A549 (cell line): ENCODE data around the gene FGF4. TPM values are rescaled to one million over a fixed set of nuclear protein-coding genes. Genes with fewer than 3 reads are reported as not detected.

ENCODE experiments used
- ATAC-seq, 2 experiments: fragments of 200-7000 bp in 1 of 2; fragments of >200 bp in 1 of 2; cut with Nextera tagmentation in 1 of 2; cut with Tn5 transposase in 1 of 2; 3 replicates each; pipeline versions ENCODE4 v1.8.0 to v1.9.1; 2018 to 2020; ENCODE audit warnings: mild to moderate bottlenecking in 1 of 2, moderate library complexity in 1 of 2
- CTCF ChIA-PET: fragments of 300-600 bp; sonication (Branson Sonifier 250); formaldehyde crosslinking; extraction: SDS; loops from one replicate; lab custom pipeline; 2021; ENCODE audit warnings: antibody characterized with exemption, inconsistent platforms; lab: Yijun Ruan, JAX
- POLR2A ChIA-PET: fragments of 350-600 bp; formaldehyde crosslinking; extraction: SDS; loops from one replicate; lab custom pipeline; 2021; ENCODE audit warnings: antibody characterized with exemption, inconsistent platforms; lab: Yijun Ruan, JAX
- DNase-seq, 2 experiments: peaks; one replicate each; pipeline versions ENCODE4 v3.0.0 to v3.0.0-alpha.2; 2011 to 2016; ENCODE audit warnings: low read depth in 1 of 2, low spot score in 1 of 2
- FAIRE-seq: peaks from 2 replicates; lab custom pipeline; 2011; peaks lifted over from hg19 to GRCh38; lab: Jason Lieb, UNC
- H3K27ac ChIP-seq, 2 experiments: fragments of >200 bp; sonication (Bioruptor Twin); formaldehyde crosslinking; 3 replicates each; pipeline ENCODE4 v1.5.1; 2016 to 2017
- H3K4me1 ChIP-seq: fragments of >200 bp; sonication (Bioruptor Twin); formaldehyde crosslinking; 3 replicates; pipeline ENCODE4 v1.6.1; 2016
- H3K4me2 ChIP-seq: fragments of >200 bp; sonication (Bioruptor Twin); formaldehyde crosslinking; 3 replicates; pipeline ENCODE4 v1.6.1; 2016
- H3K4me3 ChIP-seq: fragments of >200 bp; sonication (Bioruptor Twin); formaldehyde crosslinking; 3 replicates; pipeline ENCODE4 v1.5.1; 2016
- H3K9me3 ChIP-seq: fragments of >200 bp; sonication (Bioruptor Twin); formaldehyde crosslinking; 3 replicates; pipeline ENCODE4 v1.6.1; 2016
- CEBPB ChIP-seq, 2 experiments: fragments of >200 bp in 1 of 2; sonication (Bioruptor Twin) in 1 of 2; formaldehyde crosslinking in 1 of 2; IDR thresholded peaks; 2 replicates each; pipeline ENCODE4 v1.6.1; 2012 to 2016
- ESRRA ChIP-seq: fragments of 150-350 bp; IDR thresholded peaks from 2 replicates; pipeline ENCODE4 v1.6.1; 2014; ENCODE audit warnings: mild to moderate bottlenecking, low read length, borderline replicate concordance
- HDAC2 ChIP-seq: fragments of 200-600 bp; sonication (generic); IDR thresholded peaks from 2 replicates; pipeline ENCODE4 v1.6.1; 2016
- HEYL ChIP-seq: fragments of 250-450 bp; sonication (Bioruptor Pico); IDR thresholded peaks from 2 replicates; pipeline ENCODE4 v1.8.0; 2021; ENCODE audit warnings: mild to moderate bottlenecking, moderate library complexity
- HOXB5 ChIP-seq: fragments of 250-450 bp; sonication (Bioruptor Pico); IDR thresholded peaks from 2 replicates; pipeline ENCODE4 v1.5.0; 2020; ENCODE audit warnings: mild to moderate bottlenecking, moderate library complexity
- JUNB ChIP-seq: fragments of >200 bp; sonication (Bioruptor Twin); formaldehyde crosslinking; IDR thresholded peaks from 2 replicates; pipeline ENCODE4 v1.6.1; 2016
- NFE2L2 ChIP-seq: fragments of 150-350 bp; conservative IDR thresholded peaks from 2 replicates; pipeline ENCODE4 v1.6.1; 2014; ENCODE audit warnings: low read length
- NPAS2 ChIP-seq: fragments of 250-450 bp; sonication (Bioruptor Pico); IDR thresholded peaks from 2 replicates; pipeline ENCODE4 v1.8.0; 2022; ENCODE audit warnings: mild to moderate bottlenecking, moderate library complexity, borderline replicate concordance
- NR3C1 ChIP-seq: fragments of >200 bp; sonication (Bioruptor Twin); formaldehyde crosslinking; IDR thresholded peaks from 3 replicates; pipeline ENCODE4 v1.6.1; 2017
- RAD21 ChIP-seq, 2 experiments: fragments of >200 bp in 1 of 2; sonication (Bioruptor Twin) in 1 of 2; formaldehyde crosslinking in 1 of 2; IDR thresholded peaks in 1 of 2; conservative IDR thresholded peaks in 1 of 2; 2 replicates in 1 of 2; 3 replicates in 1 of 2; pipeline ENCODE4 v1.6.1; 2012 to 2018; ENCODE audit warnings: inconsistent platforms in 1 of 2
- SMC3 ChIP-seq: fragments of >200 bp; sonication (Bioruptor Twin); formaldehyde crosslinking; IDR thresholded peaks from 3 replicates; pipeline ENCODE4 v1.6.1; 2018; ENCODE audit warnings: inconsistent platforms
- SREBF2 ChIP-seq: fragments of 450-650 bp; IDR thresholded peaks from 2 replicates; pipeline ENCODE4 v1.6.1; 2014; ENCODE audit warnings: mild to moderate bottlenecking, moderate library complexity
- TP53 ChIP-seq: fragments of 250-450 bp; sonication (Bioruptor Pico); IDR thresholded peaks from 2 replicates; pipeline ENCODE4 v1.5.0; 2021; ENCODE audit warnings: mild to moderate bottlenecking, moderate library complexity
- ZC3H11A ChIP-seq: fragments of 450-650 bp; IDR thresholded peaks from 2 replicates; pipeline ENCODE4 v1.6.1; 2014; ENCODE audit warnings: antibody characterized with exemption, mild to moderate bottlenecking
- ZSCAN20 ChIP-seq: fragments of 250-450 bp; sonication (Bioruptor Pico); IDR thresholded peaks from 2 replicates; pipeline ENCODE4 v1.8.0; 2022; ENCODE audit warnings: mild to moderate bottlenecking, moderate library complexity
- WGBS: methylation state at CpG from one replicate; pipeline ENCODE4 v1.1.6; 2017; ENCODE audit errors: missing lambda C conversion rate; 5-methylcytosine and 5-hydroxymethylcytosine counted together
- polyA plus RNA-seq, 4 experiments: library from polyadenylated mRNA; depleted of rRNA in 3 of 4; stranded (reverse); fragments of >200 nt; fragmentation: RNase III in 1 of 4; extraction: RNeasy Plus Mini Kit Qiagen cat#74134 plus additional on column Dnase treatment in 1 of 4; gene quantifications; 2 replicates in 3 of 4; 3 replicates in 1 of 4; pipeline ENCODE4 v1.2.3, GENCODE V29; 2011 to 2017
- TF ChIP-seq, protein P1 (sequence below): fragments of >200 bp; sonication (Bioruptor Twin); formaldehyde crosslinking; IDR thresholded peaks from 2 replicates; pipeline ENCODE4 v1.6.1; 2016
- TF ChIP-seq, protein P2 (sequence below): fragments of >200 bp; sonication (Bioruptor Twin); formaldehyde crosslinking; IDR thresholded peaks from 3 replicates; pipeline ENCODE4 v1.6.1; 2016
- TF ChIP-seq, protein P3 (sequence below): fragments of 200-600 bp; sonication (generic); IDR thresholded peaks from 2 replicates; pipeline ENCODE4 v1.6.1; 2016; ENCODE audit warnings: antibody characterized with exemption, mild to moderate bottlenecking, moderate library complexity
- TF ChIP-seq, protein P4 (sequence below): fragments of 450-650 bp; IDR thresholded peaks from 2 replicates; pipeline ENCODE4 v1.6.1; 2014; ENCODE audit warnings: antibody characterized with exemption
- TF ChIP-seq, protein P5 (sequence below): fragments of 150-350 bp; IDR thresholded peaks from 2 replicates; pipeline ENCODE4 v1.6.1; 2014; ENCODE audit warnings: low read depth, mild to moderate bottlenecking, low read length
- TF ChIP-seq, protein P6 (sequence below): IDR thresholded peaks from 2 replicates; pipeline ENCODE4 v1.6.1; 2012

Gene FGF4
- polyA plus RNA-seq, 2 of the 4 experiments (the other 2 are of a cell fraction), result not detected

DNA sequence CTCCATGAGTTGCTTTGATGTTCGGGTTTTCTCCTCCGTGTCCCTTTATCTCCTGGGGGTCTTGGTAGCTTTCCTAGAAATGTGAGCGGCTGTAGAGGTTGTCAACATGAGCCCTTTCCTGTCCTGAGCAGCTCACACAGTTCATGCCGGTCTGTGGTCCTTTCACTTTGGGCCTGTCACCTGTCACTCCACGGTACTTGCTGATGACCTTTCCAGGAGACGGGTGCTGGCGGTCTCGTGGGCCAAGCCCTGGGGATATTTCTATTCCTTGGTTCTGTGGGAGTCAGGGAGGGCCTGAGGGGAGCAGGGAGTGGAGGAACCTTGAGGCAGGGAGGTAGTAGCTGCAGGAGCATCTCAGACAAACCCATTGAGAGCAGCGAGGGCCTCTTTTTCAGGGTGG lies 20.9 kb upstream of the FGF4 start:
- Histone ChIP-seq H3K4me3 (no peak overlapping the region), H3K27ac (no peak overlapping the region), H3K4me2 (no peak overlapping the region), H3K9me3 (no peaks in the 10 kb centered on the region; the same call in 2 of the 3 replicates), H3K4me1 (peaks cover 6% of the 10 kb centered on the region; the same call in 2 of the 3 replicates)
- DNase-seq (no peak), FAIRE-seq (no peak), ATAC-seq (no peak)
- 83% methylated on average over 9 of the region's 9 CpGs for WGBS
- TF ChIP-seq ZSCAN20 (CRISPR knock-in tag), result no peak
- TF ChIP-seq SREBF2, result no peak
- TF ChIP-seq, protein P1, sequence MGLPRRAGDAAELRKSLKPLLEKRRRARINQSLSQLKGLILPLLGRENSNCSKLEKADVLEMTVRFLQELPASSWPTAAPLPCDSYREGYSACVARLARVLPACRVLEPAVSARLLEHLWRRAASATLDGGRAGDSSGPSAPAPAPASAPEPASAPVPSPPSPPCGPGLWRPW, result no peak
- TF ChIP-seq, protein P2, sequence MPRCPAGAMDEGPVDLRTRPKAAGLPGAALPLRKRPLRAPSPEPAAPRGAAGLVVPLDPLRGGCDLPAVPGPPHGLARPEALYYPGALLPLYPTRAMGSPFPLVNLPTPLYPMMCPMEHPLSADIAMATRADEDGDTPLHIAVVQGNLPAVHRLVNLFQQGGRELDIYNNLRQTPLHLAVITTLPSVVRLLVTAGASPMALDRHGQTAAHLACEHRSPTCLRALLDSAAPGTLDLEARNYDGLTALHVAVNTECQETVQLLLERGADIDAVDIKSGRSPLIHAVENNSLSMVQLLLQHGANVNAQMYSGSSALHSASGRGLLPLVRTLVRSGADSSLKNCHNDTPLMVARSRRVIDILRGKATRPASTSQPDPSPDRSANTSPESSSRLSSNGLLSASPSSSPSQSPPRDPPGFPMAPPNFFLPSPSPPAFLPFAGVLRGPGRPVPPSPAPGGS, result no peak
- TF ChIP-seq, protein P3, sequence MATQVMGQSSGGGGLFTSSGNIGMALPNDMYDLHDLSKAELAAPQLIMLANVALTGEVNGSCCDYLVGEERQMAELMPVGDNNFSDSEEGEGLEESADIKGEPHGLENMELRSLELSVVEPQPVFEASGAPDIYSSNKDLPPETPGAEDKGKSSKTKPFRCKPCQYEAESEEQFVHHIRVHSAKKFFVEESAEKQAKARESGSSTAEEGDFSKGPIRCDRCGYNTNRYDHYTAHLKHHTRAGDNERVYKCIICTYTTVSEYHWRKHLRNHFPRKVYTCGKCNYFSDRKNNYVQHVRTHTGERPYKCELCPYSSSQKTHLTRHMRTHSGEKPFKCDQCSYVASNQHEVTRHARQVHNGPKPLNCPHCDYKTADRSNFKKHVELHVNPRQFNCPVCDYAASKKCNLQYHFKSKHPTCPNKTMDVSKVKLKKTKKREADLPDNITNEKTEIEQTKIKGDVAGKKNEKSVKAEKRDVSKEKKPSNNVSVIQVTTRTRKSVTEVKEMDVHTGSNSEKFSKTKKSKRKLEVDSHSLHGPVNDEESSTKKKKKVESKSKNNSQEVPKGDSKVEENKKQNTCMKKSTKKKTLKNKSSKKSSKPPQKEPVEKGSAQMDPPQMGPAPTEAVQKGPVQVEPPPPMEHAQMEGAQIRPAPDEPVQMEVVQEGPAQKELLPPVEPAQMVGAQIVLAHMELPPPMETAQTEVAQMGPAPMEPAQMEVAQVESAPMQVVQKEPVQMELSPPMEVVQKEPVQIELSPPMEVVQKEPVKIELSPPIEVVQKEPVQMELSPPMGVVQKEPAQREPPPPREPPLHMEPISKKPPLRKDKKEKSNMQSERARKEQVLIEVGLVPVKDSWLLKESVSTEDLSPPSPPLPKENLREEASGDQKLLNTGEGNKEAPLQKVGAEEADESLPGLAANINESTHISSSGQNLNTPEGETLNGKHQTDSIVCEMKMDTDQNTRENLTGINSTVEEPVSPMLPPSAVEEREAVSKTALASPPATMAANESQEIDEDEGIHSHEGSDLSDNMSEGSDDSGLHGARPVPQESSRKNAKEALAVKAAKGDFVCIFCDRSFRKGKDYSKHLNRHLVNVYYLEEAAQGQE, result no peak
- no peak for TF ChIP-seq RAD21 (conservative IDR thresholded peaks at IDR 0.05 in 1 of 2, IDR thresholded peaks at IDR 0.05 in 1 of 2)
- TF ChIP-seq NFE2L2, result no peak
- no peak for TF ChIP-seq ZC3H11A
- TF ChIP-seq, protein P4, sequence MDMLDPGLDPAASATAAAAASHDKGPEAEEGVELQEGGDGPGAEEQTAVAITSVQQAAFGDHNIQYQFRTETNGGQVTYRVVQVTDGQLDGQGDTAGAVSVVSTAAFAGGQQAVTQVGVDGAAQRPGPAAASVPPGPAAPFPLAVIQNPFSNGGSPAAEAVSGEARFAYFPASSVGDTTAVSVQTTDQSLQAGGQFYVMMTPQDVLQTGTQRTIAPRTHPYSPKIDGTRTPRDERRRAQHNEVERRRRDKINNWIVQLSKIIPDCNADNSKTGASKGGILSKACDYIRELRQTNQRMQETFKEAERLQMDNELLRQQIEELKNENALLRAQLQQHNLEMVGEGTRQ, result no peak
- POLR2A ChIA-PET, result no interaction called here
- CTCF ChIA-PET, result no interaction called here

DNA sequence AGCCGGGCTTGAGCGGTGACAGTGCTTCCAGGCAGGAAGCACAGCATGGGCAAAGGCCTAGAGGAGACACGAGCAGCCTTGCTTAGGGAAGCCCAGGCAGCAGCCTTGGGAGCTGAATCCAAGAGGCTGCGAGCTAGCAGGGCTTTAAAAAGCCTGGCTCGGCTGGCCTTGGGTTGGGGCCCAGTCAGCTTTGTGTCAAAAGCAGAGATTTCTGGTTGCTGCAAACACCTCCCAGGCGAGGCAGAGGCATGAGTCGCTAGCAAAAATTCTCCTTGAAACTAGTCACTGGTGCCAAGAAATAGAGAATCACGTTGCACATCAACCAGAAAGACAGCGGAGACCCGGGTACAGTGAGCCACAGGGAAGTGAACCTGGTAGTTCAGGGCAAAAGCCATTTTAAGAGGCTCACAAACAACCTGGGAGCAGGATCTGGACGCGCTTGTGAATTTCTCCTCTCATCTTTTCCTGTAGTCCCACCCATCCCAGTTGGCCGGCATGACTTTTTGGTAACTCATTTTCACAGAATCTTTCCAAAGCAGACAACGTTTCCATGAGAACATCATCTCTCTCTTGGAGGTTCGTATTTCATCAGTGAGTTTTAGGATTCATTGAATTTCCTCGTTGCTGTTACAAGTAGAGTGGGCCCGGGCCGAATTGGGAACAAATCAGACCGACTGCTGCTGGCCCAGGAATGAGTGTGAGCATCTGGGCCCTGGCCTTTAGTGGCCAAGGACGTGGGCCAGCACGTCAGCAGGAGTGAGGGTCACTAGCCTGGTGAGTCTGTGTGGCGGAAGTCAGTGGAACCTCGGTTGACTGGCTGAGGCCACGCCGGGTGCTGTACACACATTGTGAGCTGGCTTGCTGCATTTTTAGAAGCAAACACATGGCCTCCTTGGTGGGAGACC lies 16.4 kb upstream of the FGF4 start:
- Histone ChIP-seq H3K27ac (peak overlapping the region; percentile 30 to 63; a peak in 3 of 6 replicates), H3K4me3 (no peak overlapping the region), H3K4me2 (peak overlapping the region; percentile 37; the same call in 2 of the 3 replicates), H3K4me1 (peaks cover 11% of the 10 kb centered on the region; the same call in 2 of the 3 replicates), H3K9me3 (no peaks in the 10 kb centered on the region)
- peak; percentile 40 to 63; a peak in 4 of 6 replicates for ATAC-seq
- WGBS, result 67% methylated on average over 25 of the region's 25 CpGs
- CTCF ChIA-PET, result interaction anchor here (0.6 to 1.2 kb wide), 2 partner anchors 10 to 102 kb away, joined by 3 read pairs; no protein-coding TSS in a partner anchor
- no peak for DNase-seq
- no peak for FAIRE-seq
- POLR2A ChIA-PET, result no interaction called here
- TF ChIP-seq SREBF2, result no peak
- TF ChIP-seq JUNB, result no peak
- TF ChIP-seq SMC3, result no peak
- TF ChIP-seq, protein P5, sequence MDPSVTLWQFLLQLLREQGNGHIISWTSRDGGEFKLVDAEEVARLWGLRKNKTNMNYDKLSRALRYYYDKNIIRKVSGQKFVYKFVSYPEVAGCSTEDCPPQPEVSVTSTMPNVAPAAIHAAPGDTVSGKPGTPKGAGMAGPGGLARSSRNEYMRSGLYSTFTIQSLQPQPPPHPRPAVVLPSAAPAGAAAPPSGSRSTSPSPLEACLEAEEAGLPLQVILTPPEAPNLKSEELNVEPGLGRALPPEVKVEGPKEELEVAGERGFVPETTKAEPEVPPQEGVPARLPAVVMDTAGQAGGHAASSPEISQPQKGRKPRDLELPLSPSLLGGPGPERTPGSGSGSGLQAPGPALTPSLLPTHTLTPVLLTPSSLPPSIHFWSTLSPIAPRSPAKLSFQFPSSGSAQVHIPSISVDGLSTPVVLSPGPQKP, result no peak
- TF ChIP-seq, protein P6, sequence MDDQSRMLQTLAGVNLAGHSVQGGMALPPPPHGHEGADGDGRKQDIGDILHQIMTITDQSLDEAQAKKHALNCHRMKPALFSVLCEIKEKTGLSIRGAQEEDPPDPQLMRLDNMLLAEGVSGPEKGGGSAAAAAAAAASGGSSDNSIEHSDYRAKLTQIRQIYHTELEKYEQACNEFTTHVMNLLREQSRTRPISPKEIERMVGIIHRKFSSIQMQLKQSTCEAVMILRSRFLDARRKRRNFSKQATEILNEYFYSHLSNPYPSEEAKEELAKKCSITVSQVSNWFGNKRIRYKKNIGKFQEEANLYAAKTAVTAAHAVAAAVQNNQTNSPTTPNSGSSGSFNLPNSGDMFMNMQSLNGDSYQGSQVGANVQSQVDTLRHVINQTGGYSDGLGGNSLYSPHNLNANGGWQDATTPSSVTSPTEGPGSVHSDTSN, result no peak
- no peak for TF ChIP-seq ESRRA
- no peak for TF ChIP-seq CEBPB (IDR thresholded peaks at IDR 0.05)
- TF ChIP-seq NR3C1, result no peak
- TF ChIP-seq HOXB5 (CRISPR knock-in tag), result no peak
- TF ChIP-seq TP53 (CRISPR knock-in tag), result no peak
- no peak for TF ChIP-seq HDAC2
- TF ChIP-seq, protein P3, result no peak
- no peak for TF ChIP-seq RAD21 (conservative IDR thresholded peaks at IDR 0.05 in 1 of 2, IDR thresholded peaks at IDR 0.05 in 1 of 2)
- no peak for TF ChIP-seq NPAS2
- TF ChIP-seq HEYL (CRISPR knock-in tag), result no peak
